ENCODE measurements around the gene RC3H2. TPM values are rescaled to one million over a fixed set of nuclear protein-coding genes. Genes with fewer than 3 reads are reported as not detected.
A peak's percentile ranks its signal among the peaks of the same experiment; 100 is the strongest.

Gene RC3H2
- total and polyA plus RNA-seq, 10 of the 15 experiments (the other 5 are each of a cell fraction or from before 2014, with no cell fraction given), result 7.2 to 25.5 (median 16.1) TPM

- Histone ChIP-seq H3K4me3 (peak overlapping the region; percentile 96), H3K4me2 (ENCODE audit: control insufficient read depth, insufficient read depth) (peak overlapping the region; percentile 73), H2AFZ (ENCODE audit: control insufficient read depth, low read depth, low read length) (no peak overlapping the region; the same call in 1 of the 2 replicates), H3K4me1 (ENCODE audit: control insufficient read depth, insufficient read depth, low read length) (peaks cover 12% of the 10 kb centered on the region; the same call in 1 of the 2 replicates), H3K27ac (ENCODE audit: control insufficient read depth, insufficient read depth) (peak overlapping the region; percentile 76), H3K9ac (ENCODE audit: control insufficient read depth, insufficient read depth, low read length) (peak overlapping the region; percentile 68), H3K27me3 (replicated peaks in 1 of 2; ENCODE audit: control insufficient read depth in 2 of 2, insufficient read depth in 2 of 2, low read length in 1 of 2) (no peaks in the 10 kb centered on the region), H4K20me1 (ENCODE audit: control insufficient read depth, insufficient read depth) (no peaks in the 10 kb centered on the region), H3K9me3 (replicated peaks; ENCODE audit: control insufficient read depth, insufficient read depth, low read length) (no peaks in the 10 kb centered on the region), H3K79me2 (ENCODE audit: control insufficient read depth, insufficient read depth, low read length) (peaks cover 53% of the 10 kb centered on the region), H3K36me3 (ENCODE audit: control insufficient read depth in 2 of 2, insufficient read depth in 2 of 2, low read length in 1 of 2) (peaks cover 0 to 13% of the 10 kb centered on the region in 2 experiments; a peak in 1 of 4 replicates)
- TF ChIP-seq SMC3 (IDR thresholded peaks at IDR 0.05; ENCODE audit: borderline replicate concordance, low read length) (no peak), REST (IDR thresholded peaks at IDR 0.05; ENCODE audit: low read depth, low read length) (peak; percentile 64; the same call in 1 of the 2 replicates), TCF3 (IDR thresholded peaks at IDR 0.05; ENCODE audit: borderline replicate concordance, insufficient read depth, low read depth, low read length) (no peak), SIN3A (IDR thresholded peaks at IDR 0.05; ENCODE audit: low read depth, low read length) (0 out of 2 replicates have a peak, but pooled peaks have one; percentile 5), RELA (IDR thresholded peaks at IDR 0.05; ENCODE audit: borderline replicate concordance, partially characterized antibody) (no peak), ZSCAN29 (IDR thresholded peaks at IDR 0.05) (no peak)
- TSS peak; percentile 68 for BruUV-seq (replicated peaks)
- ChIA-PET CTCF (interaction anchor here (0.6 to 1.9 kb wide), 4 partner anchors 10 to 55 kb away, joined by 3 to 8 read pairs (median 4); partner anchors contain the start of genes ZBTB26 and ZBTB6), RAD21 (ENCODE audit: unreplicated experiment) (interaction anchor here (0.9 to 4.3 kb wide), 7 partner anchors 9 to 61 kb away, joined by 3 to 34 read pairs (median 6); partner anchors contain the start of genes RC3H2, ZBTB26 and ZBTB6), SMC1A (ENCODE audit: uncharacterized antibody, unreplicated experiment) (interaction anchor here (1.3 to 4.1 kb wide), 7 partner anchors 9 to 49 kb away, joined by 5 to 19 read pairs (median 12); partner anchors contain the start of genes ZBTB26 and ZBTB6), POLR2A (interaction anchor here (0.6 to 4.2 kb wide), 10 partner anchors 9 to 307 kb away, joined by 3 to 53 read pairs (median 7); partner anchors contain the start of genes RC3H2, ZBTB26 and ZBTB6)
- intact Hi-C loops (cut with micrococcal nuclease; ENCODE audit: unreplicated experiment) (loop anchor here (2.0 kb wide), 1 partner anchor 37 kb away; the partner anchor contains the start of gene RC3H2), in situ Hi-C loops (cut with MboI) (no loop called here)
- DNase-seq (ENCODE audit: low read depth, low spot score) (no peak), FAIRE-seq (no peak), ATAC-seq (peak; percentile 3; the same call in 2 of the 3 replicates)
- 18% methylated on average over 17 of the region's 17 CpGs for WGBS (ENCODE audit: insufficient coverage, insufficient replicate concordance, low lambda C conversion rate, missing lambda C conversion rate)
Measured at GRCh38 chr9:122941582-122942234, 36.5 kb upstream of the RC3H2 start.
